Spinal cord (tissue), 10 donors: ENCODE measurements around the gene UBQLN1. TPM values are rescaled to one million over a fixed set of nuclear protein-coding genes. Genes with fewer than 3 reads are reported as not detected.
"Not testable (repeated sequence)": the region's sequence is repeated elsewhere in the genome, so short reads cannot be mapped to it uniquely, and the experiment has no call there.

Experiments used
- DNase-seq, 6 donors: peaks; one replicate each; pipeline versions ENCODE4 v3.0.0 to v3.0.0-alpha.2; 2013 to 2015; ENCODE audit warnings: low spot score in 6 of 6, low read depth in 4 of 6
- H3K27ac ChIP-seq: one replicate; pipeline ENCODE4 v1.5.1; 2013; ENCODE audit warnings: low read depth, low read length, control low read depth
- H3K27me3 ChIP-seq: one replicate; pipeline ENCODE4 v1.6.1; 2013; ENCODE audit warnings: low read length; ENCODE audit not compliant: control insufficient read depth, insufficient read depth
- H3K36me3 ChIP-seq: one replicate; pipeline ENCODE4 v1.6.1; 2013; ENCODE audit warnings: low read length; ENCODE audit not compliant: control insufficient read depth, insufficient read depth
- H3K4me1 ChIP-seq: one replicate; pipeline ENCODE4 v1.6.1; 2013; ENCODE audit warnings: low read length; ENCODE audit not compliant: control insufficient read depth, insufficient read depth
- H3K4me3 ChIP-seq: one replicate; pipeline ENCODE4 v1.5.1; 2013; ENCODE audit warnings: low read depth, low read length, control low read depth
- H3K9me3 ChIP-seq: one replicate; pipeline ENCODE4 v1.6.1; 2013; ENCODE audit warnings: low read length; ENCODE audit not compliant: control insufficient read depth, insufficient read depth
- whole genome bisulfite sequencing: methylation state at CpG from one replicate; pipeline ENCODE4 v1.1.5; 2013; ENCODE audit warnings: missing lambda C conversion rate; ENCODE audit not compliant: insufficient coverage; 5-methylcytosine and 5-hydroxymethylcytosine counted together
- polyA plus RNA-seq, 2 donors: library from polyadenylated mRNA; unstranded; fragments of 120-200 nt; gene quantifications; one replicate each; pipeline ENCODE4 v1.2.1, GENCODE V29; 2013; ENCODE audit not compliant: insufficient read length in 2 of 2
- total RNA-seq, 2 donors: library from RNA; depleted of rRNA in 1 of 2; stranded (reverse); fragments of 120-200 nt in 1 of 2; fragments of >200 nt in 1 of 2; gene quantifications; one replicate each; pipeline versions ENCODE4 v1.2.3 to v1.2.4, GENCODE V29; 2013 to 2014
- donor health status: healthy.

UBQLN1 gene
- total and polyA plus RNA-seq, 4 donors: 93.7 to 221 (median 120) TPM

GRCh38 chr9:83625178-83625577, 82.6 kb downstream of the UBQLN1 start:
- Histone ChIP-seq H3K4me3 (no peak overlapping the region), H3K27me3 (no peaks in the 10 kb centered on the region), H3K36me3 (peaks cover 5% of the 10 kb centered on the region), H3K4me1 (peaks cover 4% of the 10 kb centered on the region), H3K27ac (no peak overlapping the region), H3K9me3 (no peaks in the 10 kb centered on the region)
- WGBS: 100% methylated on average over 2 of the region's 3 CpGs
- DNase-seq: no peak

- Histone ChIP-seq H3K36me3 (no peaks in the 10 kb centered on the region), H3K9me3 (no peaks in the 10 kb centered on the region), H3K4me3 (peak overlapping the region; percentile 59), H3K27me3 (no peaks in the 10 kb centered on the region), H3K4me1 (peaks cover 4% of the 10 kb centered on the region), H3K27ac (peak overlapping the region; percentile 80)
- DNase-seq: peak in 2 of 6 donors; percentile 20 to 35
- no CpG with 5 or more reads among the region's 5 CpGs for WGBS
These were observed 84.1 kb downstream of the UBQLN1 start for GRCh38 chr9:83623679-83624076.

- peak within 1 kb of the TSS; percentile 59 for H3K4me3 ChIP-seq
- no peaks in the 10 kb centered on the region for H3K36me3 ChIP-seq
- WGBS: under 1% methylated on average over 78 of the region's 79 CpGs
- H3K9me3 ChIP-seq: no peaks in the 10 kb centered on the region
- peak; percentile 43 to 93 (median 60) for DNase-seq
- H3K27ac ChIP-seq: peak within 1 kb of the TSS; percentile 80
- peaks cover 4% of the 10 kb centered on the region for H3K4me1 ChIP-seq
- no peaks in the 10 kb centered on the region for H3K27me3 ChIP-seq
These were observed 84.6 kb downstream of the UBQLN1 start, which contains the start of gene IDNK for GRCh38 chr9:83622939-83623678. Gene IDNK (plus strand): TSS chr9:83623143. CDS start chr9:83623172, 29 bp downstream.

- peak in 1 of 6 donors; percentile 21 for DNase-seq
These were observed 85.3 kb downstream of the UBQLN1 start for GRCh38 chr9:83622433-83622938.

GRCh38 chr9:83620841-83621636, 86.7 kb downstream of the UBQLN1 start:
- Histone ChIP-seq H3K36me3 (no peaks in the 10 kb centered on the region), H3K4me1 (peaks cover 4% of the 10 kb centered on the region), H3K27ac (no peak overlapping the region), H3K9me3 (no peaks in the 10 kb centered on the region), H3K27me3 (no peaks in the 10 kb centered on the region), H3K4me3 (no peak overlapping the region)
- 23% methylated on average over 4 of the region's 7 CpGs for WGBS
- DNase-seq: peak in 2 of 6 donors; percentile 61 to 79

More at GRCh38 chr9:83622433-83622938, 85.3 kb downstream of the UBQLN1 start:
- no peaks in the 10 kb centered on the region for H3K9me3 ChIP-seq
- no peaks in the 10 kb centered on the region for H3K36me3 ChIP-seq
- 7% methylated on average over 13 of the region's 21 CpGs for WGBS
- no peaks in the 10 kb centered on the region for H3K27me3 ChIP-seq
- peak overlapping the region; percentile 59 for H3K4me3 ChIP-seq
- peaks cover 4% of the 10 kb centered on the region for H3K4me1 ChIP-seq
- peak overlapping the region; percentile 80 for H3K27ac ChIP-seq

GRCh38 chr9:83617299-83617698, 90.5 kb downstream of the UBQLN1 start:
- no peak overlapping the region for H3K27ac ChIP-seq
- no peak for DNase-seq
- no peaks in the 10 kb centered on the region for H3K27me3 ChIP-seq
- no peak overlapping the region for H3K4me3 ChIP-seq
- H3K9me3 ChIP-seq: no peaks in the 10 kb centered on the region
- H3K36me3 ChIP-seq: no peaks in the 10 kb centered on the region
- H3K4me1 ChIP-seq: no peaks in the 10 kb centered on the region
- WGBS: no CpG with 5 or more reads among the region's 1 CpG

GRCh38 chr9:83613298-83613697, 94.5 kb downstream of the UBQLN1 start:
- DNase-seq, H3K4me3 ChIP-seq, H3K27me3 ChIP-seq, H3K27ac ChIP-seq, H3K4me1 ChIP-seq, H3K9me3 ChIP-seq, H3K36me3 ChIP-seq: not testable (repeated sequence)
- WGBS: 100% methylated on average over 2 of the region's 3 CpGs

Other genes starting within 250 kb of the UBQLN1 start
- gene FRMD3, start 169.6 kb downstream of the UBQLN1 start, total RNA-seq: 10 to 100 TPM; 12.6 to 26.8 TPM
- 10 to 100 TPM; 14.7 to 18.3 TPM for gene FRMD3, start 169.6 kb downstream of the UBQLN1 start, polyA plus RNA-seq
- 10 to 100 TPM in 1 of 2 donors, 1 to 10 TPM in 1; 5.6 to 11.7 TPM for gene IDNK, start 84.8 kb downstream of the UBQLN1 start, total RNA-seq
- gene IDNK, start 84.8 kb downstream of the UBQLN1 start, polyA plus RNA-seq: 10 to 100 TPM in 1 of 2 donors, 1 to 10 TPM in 1; 9.9 to 12.4 TPM
- 10 to 100 TPM; 14.8 to 15.9 TPM for gene GKAP1, start 109.8 kb upstream of the UBQLN1 start, total RNA-seq
- 10 to 100 TPM; 25.2 to 26.7 TPM for gene GKAP1, start 109.8 kb upstream of the UBQLN1 start, polyA plus RNA-seq
- 10 to 100 TPM; 13.1 to 19.4 TPM for gene KIF27, start 213.5 kb upstream of the UBQLN1 start, total RNA-seq
- 10 to 100 TPM in 1 of 2 donors, 1 to 10 TPM in 1; 9.9 to 15.3 TPM for gene KIF27, start 213.5 kb upstream of the UBQLN1 start, polyA plus RNA-seq